Loucy (cell line): ENCODE measurements around the gene EREG.

ENCODE experiments used
- EZH2phosphoT487 ChIP-seq: fragments of 200-600 bp; IDR thresholded peaks from 2 replicates; pipeline ENCODE4 v1.6.1; 2018; ENCODE audit warnings: antibody characterized with exemption, mild to moderate bottlenecking, moderate library complexity, borderline replicate concordance
- TF ChIP-seq, protein P1 (sequence below): fragments of 200-600 bp; sonication (generic); conservative IDR thresholded peaks from 2 replicates; pipeline ENCODE4 v1.5.1; 2014; ENCODE audit warnings: mild to moderate bottlenecking, antibody characterized with exemption, low read length

DNA sequence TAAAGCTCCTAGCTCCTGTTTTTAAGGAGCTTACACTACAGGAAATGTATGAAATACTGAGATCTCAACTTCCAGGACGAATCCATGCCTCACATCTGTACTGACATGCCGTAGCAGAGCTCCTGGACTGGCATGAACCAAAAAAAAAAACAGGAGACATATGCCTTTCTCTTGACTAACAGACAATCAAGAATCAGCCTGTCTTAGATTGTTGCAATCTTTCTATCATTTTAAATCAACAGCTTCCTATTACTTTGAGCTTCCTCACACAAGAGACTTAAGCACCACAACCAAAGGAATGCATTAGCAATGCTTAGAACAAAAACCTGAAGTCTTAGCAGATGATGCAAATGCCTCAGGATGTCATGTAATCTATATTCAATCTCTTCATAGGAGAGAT lies 45.3 kb downstream of the EREG start:
- TF ChIP-seq, protein P1, sequence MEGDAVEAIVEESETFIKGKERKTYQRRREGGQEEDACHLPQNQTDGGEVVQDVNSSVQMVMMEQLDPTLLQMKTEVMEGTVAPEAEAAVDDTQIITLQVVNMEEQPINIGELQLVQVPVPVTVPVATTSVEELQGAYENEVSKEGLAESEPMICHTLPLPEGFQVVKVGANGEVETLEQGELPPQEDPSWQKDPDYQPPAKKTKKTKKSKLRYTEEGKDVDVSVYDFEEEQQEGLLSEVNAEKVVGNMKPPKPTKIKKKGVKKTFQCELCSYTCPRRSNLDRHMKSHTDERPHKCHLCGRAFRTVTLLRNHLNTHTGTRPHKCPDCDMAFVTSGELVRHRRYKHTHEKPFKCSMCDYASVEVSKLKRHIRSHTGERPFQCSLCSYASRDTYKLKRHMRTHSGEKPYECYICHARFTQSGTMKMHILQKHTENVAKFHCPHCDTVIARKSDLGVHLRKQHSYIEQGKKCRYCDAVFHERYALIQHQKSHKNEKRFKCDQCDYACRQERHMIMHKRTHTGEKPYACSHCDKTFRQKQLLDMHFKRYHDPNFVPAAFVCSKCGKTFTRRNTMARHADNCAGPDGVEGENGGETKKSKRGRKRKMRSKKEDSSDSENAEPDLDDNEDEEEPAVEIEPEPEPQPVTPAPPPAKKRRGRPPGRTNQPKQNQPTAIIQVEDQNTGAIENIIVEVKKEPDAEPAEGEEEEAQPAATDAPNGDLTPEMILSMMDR: no peak
- TF ChIP-seq EZH2phosphoT487: no peak
